Measurements from ENCODE around the gene MAPK8. TPM values are rescaled to one million over a fixed set of nuclear protein-coding genes. Genes with fewer than 3 reads are reported as not detected.

Gene MAPK8
- total RNA-seq, 1 donor: 39.1 TPM

DNA sequence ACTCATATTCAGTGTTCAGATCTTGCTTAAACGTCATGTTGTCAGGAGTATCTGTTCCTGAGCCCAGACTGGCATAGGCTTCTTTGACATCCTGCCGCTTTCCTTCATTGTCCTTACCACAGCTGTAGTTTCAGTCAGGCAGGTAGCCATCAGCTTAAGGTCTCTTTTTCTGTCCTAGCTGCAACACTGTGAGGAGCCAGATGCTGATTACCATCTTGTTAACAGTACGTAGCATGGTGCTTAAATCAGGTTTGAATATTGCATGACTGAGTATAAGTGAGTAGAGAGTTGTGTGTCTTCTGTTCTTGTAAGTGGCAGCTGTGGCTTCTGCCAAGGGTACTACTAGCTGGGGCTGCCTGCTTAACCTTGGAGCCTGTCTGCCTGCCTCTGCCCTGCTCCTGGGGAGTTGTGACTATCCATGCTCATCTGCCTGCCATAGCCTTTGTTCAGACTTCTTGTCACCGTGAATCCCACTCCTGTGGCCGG lies 92.6 kb downstream of the MAPK8 start:
- TF ChIP-seq, protein P1, sequence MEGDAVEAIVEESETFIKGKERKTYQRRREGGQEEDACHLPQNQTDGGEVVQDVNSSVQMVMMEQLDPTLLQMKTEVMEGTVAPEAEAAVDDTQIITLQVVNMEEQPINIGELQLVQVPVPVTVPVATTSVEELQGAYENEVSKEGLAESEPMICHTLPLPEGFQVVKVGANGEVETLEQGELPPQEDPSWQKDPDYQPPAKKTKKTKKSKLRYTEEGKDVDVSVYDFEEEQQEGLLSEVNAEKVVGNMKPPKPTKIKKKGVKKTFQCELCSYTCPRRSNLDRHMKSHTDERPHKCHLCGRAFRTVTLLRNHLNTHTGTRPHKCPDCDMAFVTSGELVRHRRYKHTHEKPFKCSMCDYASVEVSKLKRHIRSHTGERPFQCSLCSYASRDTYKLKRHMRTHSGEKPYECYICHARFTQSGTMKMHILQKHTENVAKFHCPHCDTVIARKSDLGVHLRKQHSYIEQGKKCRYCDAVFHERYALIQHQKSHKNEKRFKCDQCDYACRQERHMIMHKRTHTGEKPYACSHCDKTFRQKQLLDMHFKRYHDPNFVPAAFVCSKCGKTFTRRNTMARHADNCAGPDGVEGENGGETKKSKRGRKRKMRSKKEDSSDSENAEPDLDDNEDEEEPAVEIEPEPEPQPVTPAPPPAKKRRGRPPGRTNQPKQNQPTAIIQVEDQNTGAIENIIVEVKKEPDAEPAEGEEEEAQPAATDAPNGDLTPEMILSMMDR (IDR thresholded peaks at IDR 0.05; ENCODE audit: insufficient read depth, low read length): no peak
- no peak overlapping the region for H3K4me3 ChIP-seq (ENCODE audit: low read depth, low read length)
- DNase-seq (ENCODE audit: low read depth): no peak

DNA sequence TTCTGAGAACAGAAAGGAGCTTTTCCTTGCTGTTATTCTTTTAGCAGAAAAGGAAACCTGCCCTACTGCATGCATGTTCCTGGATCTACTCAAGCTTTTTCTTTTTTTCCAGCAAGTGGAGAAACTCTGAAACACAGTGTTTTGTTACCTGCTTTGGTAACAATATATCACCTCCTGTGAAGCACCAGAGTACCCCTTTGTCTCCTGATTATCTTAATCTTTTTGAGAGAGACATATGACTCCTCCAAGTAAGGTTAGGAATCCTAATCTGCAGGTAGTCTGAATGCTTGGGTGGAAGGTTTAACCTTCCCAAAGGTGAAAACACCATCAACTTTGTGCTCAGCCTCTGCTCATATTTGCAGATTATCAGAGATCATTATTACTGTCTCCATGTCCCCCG lies 93.1 kb downstream of the MAPK8 start:
- H3K4me3 ChIP-seq (ENCODE audit: low read depth, low read length): no peak overlapping the region
- DNase-seq (ENCODE audit: low read depth): no peak
- TF ChIP-seq, protein P1 (IDR thresholded peaks at IDR 0.05; ENCODE audit: insufficient read depth, low read length): no peak

DNA sequence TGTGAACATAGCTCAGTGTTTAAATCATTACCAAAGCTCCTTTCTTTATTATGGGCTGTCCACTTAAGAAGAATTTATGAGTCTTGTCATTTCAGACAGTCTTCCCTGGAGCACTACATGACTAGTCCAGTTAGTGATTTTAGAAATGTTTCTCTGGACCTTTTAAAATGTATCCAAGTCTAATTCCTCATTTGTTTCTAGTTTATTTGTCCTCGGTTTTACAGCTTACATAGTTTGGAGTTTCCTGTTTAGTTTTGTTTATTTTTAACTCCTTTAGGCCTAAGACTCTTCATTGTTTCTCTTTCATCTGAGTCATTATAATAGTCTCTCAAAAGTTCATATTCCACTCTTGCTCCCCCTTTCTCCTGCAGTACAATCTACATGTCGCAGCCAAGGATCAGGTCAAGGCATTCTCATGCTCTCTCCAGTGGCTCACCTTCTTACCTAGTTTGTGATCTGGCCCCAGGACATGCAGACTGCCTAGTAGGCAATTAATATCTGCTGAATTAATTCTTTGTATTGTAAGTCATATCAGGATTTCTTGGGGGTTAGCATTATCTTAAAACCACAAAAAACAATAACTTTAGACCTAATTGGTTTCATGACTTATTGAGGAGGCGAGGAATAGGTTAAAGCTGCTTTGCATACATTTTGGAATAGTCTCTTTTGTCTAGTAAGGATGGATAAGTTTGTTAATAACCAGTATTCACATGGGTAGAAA lies 93.8 kb downstream of the MAPK8 start:
- no peak overlapping the region for H3K4me3 ChIP-seq (ENCODE audit: low read depth, low read length)
- DNase-seq (ENCODE audit: low read depth): no peak
- TF ChIP-seq, protein P1 (IDR thresholded peaks at IDR 0.05; ENCODE audit: insufficient read depth, low read length): no peak

DNA sequence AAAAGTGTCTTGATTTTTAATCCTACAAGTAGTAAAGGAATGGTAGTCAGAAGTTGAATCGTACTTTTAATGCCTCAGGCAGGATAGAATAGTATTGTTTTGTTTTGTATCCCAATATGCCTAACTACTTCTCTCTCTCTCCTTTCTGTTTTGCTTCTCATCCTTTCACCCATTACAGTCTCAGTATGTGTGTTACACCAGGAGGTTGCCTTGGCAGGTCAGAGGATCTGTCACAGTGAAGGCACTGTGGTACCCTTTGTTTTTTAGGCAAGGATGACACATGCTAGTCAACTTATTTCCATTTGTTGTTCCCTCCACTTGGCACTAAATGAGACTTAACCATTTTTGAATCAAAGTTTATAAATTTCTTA lies 94.4 kb downstream of the MAPK8 start:
- TF ChIP-seq, protein P1 (IDR thresholded peaks at IDR 0.05; ENCODE audit: insufficient read depth, low read length): no peak
- no peak for DNase-seq (ENCODE audit: low read depth)
- no peak overlapping the region for H3K4me3 ChIP-seq (ENCODE audit: low read depth, low read length)

DNA sequence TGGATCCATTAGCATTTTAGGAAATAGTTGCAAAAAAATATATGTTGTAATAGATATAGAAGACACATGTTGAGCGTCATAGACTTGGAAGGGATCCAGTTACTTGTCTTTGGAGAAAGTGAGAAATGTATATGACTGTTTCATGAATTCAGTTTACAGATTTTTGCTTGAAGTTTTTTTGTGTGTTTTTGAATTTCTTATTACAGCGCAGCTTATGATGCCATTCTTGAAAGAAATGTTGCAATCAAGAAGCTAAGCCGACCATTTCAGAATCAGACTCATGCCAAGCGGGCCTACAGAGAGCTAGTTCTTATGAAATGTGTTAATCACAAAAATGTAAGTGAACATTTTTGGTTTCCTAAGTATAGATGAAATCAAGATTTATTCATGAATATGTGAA lies 98.2 kb downstream of the MAPK8 start:
- peak; percentile 39 for DNase-seq (ENCODE audit: low read depth)
- no peak overlapping the region for H3K4me3 ChIP-seq (ENCODE audit: low read depth, low read length)
- TF ChIP-seq, protein P1 (IDR thresholded peaks at IDR 0.05; ENCODE audit: insufficient read depth, low read length): no peak

DNA sequence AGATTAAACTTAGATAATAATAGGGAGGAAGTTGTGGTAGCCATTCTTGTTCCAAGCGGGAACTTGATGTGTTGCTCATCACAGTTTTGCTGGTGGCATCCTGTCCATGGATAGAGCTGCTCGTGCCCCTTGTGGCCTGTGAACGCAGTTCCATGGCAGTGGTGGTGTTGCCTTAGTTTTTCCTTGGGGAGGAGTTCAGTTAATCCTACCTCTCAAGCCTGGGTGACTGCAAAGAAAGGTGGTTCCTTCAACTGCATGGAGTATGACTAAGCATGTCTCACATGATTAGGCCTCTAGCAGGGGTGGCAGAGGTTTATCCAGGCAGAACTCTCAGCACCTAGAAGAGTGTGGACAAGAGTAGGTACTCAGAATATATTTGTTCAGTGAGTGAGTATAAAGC lies 99.7 kb downstream of the MAPK8 start:
- peak; percentile 28 for DNase-seq (ENCODE audit: low read depth)
- TF ChIP-seq, protein P1 (IDR thresholded peaks at IDR 0.05; ENCODE audit: insufficient read depth, low read length): no peak
- H3K4me3 ChIP-seq (ENCODE audit: low read depth, low read length): no peak overlapping the region

DNA sequence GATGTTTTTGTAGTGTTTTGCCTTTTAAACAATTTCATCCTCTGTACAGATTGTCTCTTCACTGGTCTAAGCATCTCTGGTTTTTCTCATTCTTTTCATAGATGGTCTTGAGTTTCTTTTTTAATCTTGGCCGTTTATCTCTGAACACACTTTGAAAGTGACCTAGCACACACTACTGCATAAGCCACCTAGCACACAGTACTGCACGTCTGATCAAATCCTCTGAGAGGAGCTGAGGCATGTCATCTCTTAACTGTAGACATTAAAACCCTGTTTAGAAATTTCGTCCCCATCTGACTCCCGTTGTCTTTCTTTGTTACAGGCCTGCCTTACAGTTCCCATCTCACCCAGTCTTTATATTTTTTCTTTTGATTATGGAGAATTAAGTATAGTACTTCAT lies 100.2 kb downstream of the MAPK8 start:
- TF ChIP-seq, protein P1 (IDR thresholded peaks at IDR 0.05; ENCODE audit: insufficient read depth, low read length): no peak
- H3K4me3 ChIP-seq (ENCODE audit: low read depth, low read length): no peak overlapping the region
- no peak for DNase-seq (ENCODE audit: low read depth)

All from fibroblast of the aortic adventitia (primary cell).